Activated CD4-positive, alpha-beta T cell treated with anti-CD3 and anti-CD28 coated beads, Interleukin-2, amount 10 ng/mL, durations not matched to agents 7 days and 5 days (primary cell): ENCODE data around the gene SNTG2. TPM values are rescaled to one million over a fixed set of nuclear protein-coding genes. Genes with fewer than 3 reads are reported as not detected.

ENCODE experiments used
- CTCF ChIA-PET: fragments of 350-600 bp; sonication (Branson Sonifier 250); formaldehyde crosslinking; loops from one replicate; lab custom pipeline; 2021; ENCODE audit warnings: antibody characterized with exemption; lab: Charles Lee
- POLR2A ChIA-PET: fragments of 350-600 bp; sonication (Branson Sonifier 250); formaldehyde crosslinking; loops from one replicate; lab custom pipeline; 2021; ENCODE audit warnings: antibody characterized with exemption; lab: Charles Lee
- DNase-seq: peaks from one replicate; pipeline ENCODE4 v3.0.0-alpha.2; 2020
- H3K27ac Mint-ChIP-seq: one replicate; pipeline ENCODE4 v1.8.0; 2021; ENCODE audit warnings: mild to moderate bottlenecking, moderate library complexity, mixed read lengths
- H3K27me3 Mint-ChIP-seq: one replicate; pipeline ENCODE4 v1.8.0; 2021; ENCODE audit warnings: mixed read lengths
- H3K36me3 Mint-ChIP-seq: one replicate; pipeline ENCODE4 v1.8.0; 2021; ENCODE audit warnings: low read depth, mixed read lengths
- H3K4me1 Mint-ChIP-seq: one replicate; pipeline ENCODE4 v1.8.0; 2021; ENCODE audit warnings: mixed read lengths
- H3K4me3 Mint-ChIP-seq: one replicate; pipeline ENCODE4 v1.8.0; 2021; ENCODE audit warnings: mild to moderate bottlenecking, moderate library complexity, mixed read lengths
- H3K9me3 Mint-ChIP-seq: one replicate; pipeline ENCODE4 v1.8.0; 2021; ENCODE audit warnings: mixed read lengths
- total RNA-seq, 2 experiments: library from RNA; stranded (reverse); gene quantifications; one replicate each; pipeline ENCODE4 v1.2.3, GENCODE V29; 2021

The SNTG2 gene
- total RNA-seq, 2 experiments from 2014 or later = not detected

DNA sequence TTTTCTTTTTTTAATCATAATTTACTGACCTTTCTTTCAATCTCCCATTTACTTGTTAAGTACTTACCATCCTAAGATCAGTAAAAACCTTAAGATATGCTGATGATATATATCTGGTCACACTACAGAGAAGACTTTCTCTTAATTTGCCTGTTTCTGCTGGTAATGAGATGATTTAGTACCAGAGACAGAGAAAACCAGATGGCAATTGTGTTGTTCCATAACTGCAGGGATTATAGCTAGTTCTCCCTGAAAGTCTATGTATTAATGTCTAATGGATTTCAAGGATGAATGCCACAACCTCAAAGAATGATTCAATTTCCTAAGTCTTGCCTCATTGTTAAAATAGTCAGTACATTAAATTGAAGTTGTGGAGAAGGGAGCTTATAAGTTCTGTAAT is 40.3 kb downstream of the SNTG2 start:
- Mint-ChIP-seq H3K36me3 (no peaks in the 10 kb centered on the region), H3K27me3 (peaks cover 3% of the 10 kb centered on the region), H3K27ac (no peak overlapping the region), H3K9me3 (no peaks in the 10 kb centered on the region), H3K4me3 (no peak overlapping the region), H3K4me1 (no peaks in the 10 kb centered on the region)
- DNase-seq = no peak
- ChIA-PET POLR2A (no interaction called here), CTCF (no interaction called here)

DNA sequence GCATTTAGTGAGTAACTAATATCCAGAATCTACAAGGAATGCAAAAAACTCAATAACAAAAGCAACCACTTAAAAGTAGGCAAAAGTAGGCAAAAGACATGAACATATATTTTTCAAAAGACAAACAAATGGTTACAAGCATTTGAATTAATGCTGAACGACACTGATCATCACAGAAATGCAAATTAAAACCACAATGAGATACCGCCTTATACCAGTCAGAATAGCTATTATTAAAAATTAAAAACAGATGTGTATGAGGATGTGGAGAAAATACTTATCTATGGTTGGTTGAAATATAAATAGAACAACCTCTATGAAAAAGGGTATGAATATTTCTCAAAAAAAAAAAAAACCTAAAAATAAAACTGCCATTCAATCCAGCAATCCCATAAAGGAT is 51.7 kb downstream of the SNTG2 start:
- Mint-ChIP-seq H3K9me3 (no peaks in the 10 kb centered on the region), H3K4me3 (no peak overlapping the region), H3K27me3 (peaks cover 10% of the 10 kb centered on the region), H3K36me3 (no peaks in the 10 kb centered on the region), H3K27ac (no peak overlapping the region), H3K4me1 (no peaks in the 10 kb centered on the region)
- DNase-seq = no peak
- ChIA-PET CTCF (no interaction called here), POLR2A (no interaction called here)

DNA sequence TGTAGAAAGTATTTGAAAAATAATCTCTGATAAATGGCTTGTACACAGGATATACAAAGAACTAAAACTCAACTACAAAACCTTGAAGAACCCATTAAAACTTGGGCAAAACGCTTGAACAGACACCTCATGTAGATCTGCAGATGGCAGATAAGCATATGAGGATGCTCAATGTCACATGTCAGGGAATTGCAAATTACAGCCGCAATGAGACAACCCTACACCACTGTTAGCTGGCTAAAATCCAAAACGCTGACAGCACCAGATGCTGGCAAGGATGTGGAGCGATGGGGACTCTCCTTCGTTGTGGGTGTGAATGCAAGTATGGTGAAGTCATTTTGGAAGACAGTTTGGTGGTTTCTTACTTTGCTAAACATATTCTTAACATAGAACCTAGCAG is 53.7 kb downstream of the SNTG2 start:
- peaks cover 6% of the 10 kb centered on the region for H3K27me3 Mint-ChIP-seq
- no peak for DNase-seq
- ChIA-PET CTCF (no interaction called here), POLR2A (no interaction called here)
- no peak overlapping the region for H3K27ac Mint-ChIP-seq
- H3K36me3 Mint-ChIP-seq = no peaks in the 10 kb centered on the region
- no peaks in the 10 kb centered on the region for H3K4me1 Mint-ChIP-seq
- no peak overlapping the region for H3K4me3 Mint-ChIP-seq
- H3K9me3 Mint-ChIP-seq = no peaks in the 10 kb centered on the region

DNA sequence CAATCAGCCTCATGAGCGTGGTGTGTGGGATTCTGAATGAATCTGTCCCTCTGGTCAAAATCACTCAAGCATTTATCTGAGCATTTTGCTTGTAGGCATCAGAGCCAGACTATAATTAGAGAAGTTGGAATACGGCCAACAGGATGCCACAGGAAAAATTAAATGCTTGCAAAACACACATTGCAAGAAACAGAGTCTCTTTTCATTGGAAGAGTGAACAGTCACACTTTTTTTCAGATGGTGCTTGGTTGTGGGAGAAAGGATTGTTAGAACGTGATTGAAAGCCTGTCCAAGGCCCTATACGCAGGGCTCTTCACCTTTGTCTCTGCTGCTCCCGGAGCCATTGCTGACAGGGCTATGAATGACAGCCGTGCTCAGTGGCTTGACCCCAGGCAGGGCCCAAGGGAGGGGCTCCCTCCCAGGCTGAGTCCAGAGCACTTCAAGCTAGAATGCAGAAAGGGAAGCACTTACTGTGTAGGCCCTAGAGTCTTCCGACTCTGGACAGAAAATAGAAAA is 59.8 kb downstream of the SNTG2 start:
- no peak for DNase-seq
- H3K27me3 Mint-ChIP-seq = peaks cover 12% of the 10 kb centered on the region
- H3K9me3 Mint-ChIP-seq = no peaks in the 10 kb centered on the region
- H3K4me1 Mint-ChIP-seq = no peaks in the 10 kb centered on the region
- ChIA-PET POLR2A (no interaction called here), CTCF (no interaction called here)
- no peaks in the 10 kb centered on the region for H3K36me3 Mint-ChIP-seq
- no peak overlapping the region for H3K27ac Mint-ChIP-seq
- no peak overlapping the region for H3K4me3 Mint-ChIP-seq

DNA sequence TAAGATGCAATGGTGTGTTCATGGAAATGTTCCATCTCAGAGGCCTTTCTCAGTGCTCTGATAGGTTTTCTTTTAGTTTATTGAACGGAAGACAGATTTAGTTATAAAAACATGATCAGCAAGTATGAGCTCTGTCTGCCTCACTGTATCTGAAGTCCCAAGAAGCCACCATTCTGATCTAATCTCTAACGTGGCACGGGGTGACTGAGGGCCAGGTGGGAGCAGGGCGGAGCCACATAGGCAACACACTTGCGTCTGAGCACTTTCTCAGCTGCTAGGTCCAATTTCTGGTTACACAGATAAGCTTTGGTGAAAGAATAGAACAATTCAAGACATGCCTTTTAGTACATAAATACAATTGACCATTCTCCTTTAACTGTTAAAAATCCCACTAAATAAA is 60.4 kb downstream of the SNTG2 start:
- H3K9me3 Mint-ChIP-seq = no peaks in the 10 kb centered on the region
- DNase-seq = no peak
- H3K27me3 Mint-ChIP-seq = peaks cover 12% of the 10 kb centered on the region
- ChIA-PET POLR2A (no interaction called here), CTCF (no interaction called here)
- no peak overlapping the region for H3K27ac Mint-ChIP-seq
- no peak overlapping the region for H3K4me3 Mint-ChIP-seq
- H3K4me1 Mint-ChIP-seq = no peaks in the 10 kb centered on the region
- H3K36me3 Mint-ChIP-seq = no peaks in the 10 kb centered on the region

DNA sequence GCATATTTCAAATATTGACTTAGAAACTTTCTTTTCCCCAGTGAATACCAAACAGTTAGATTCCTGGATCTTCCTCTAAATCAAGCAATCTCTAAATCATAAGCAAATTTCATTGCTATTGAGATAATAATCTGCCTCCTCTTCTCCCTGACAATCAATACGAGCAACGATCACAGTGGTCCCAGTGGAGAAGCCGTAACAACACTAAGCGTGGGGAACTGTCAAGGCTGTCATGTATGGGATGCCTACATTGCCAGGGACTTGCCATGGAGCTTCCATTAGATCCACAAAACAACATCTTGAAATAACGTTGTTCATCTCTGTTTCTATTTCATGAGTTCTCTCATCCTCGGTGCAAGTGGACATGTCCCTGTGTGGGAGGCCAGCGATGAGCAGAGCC is 61.3 kb downstream of the SNTG2 start:
- ChIA-PET CTCF (no interaction called here), POLR2A (no interaction called here)
- Mint-ChIP-seq H3K27me3 (peaks cover 12% of the 10 kb centered on the region), H3K9me3 (no peaks in the 10 kb centered on the region), H3K36me3 (no peaks in the 10 kb centered on the region), H3K4me3 (no peak overlapping the region), H3K4me1 (no peaks in the 10 kb centered on the region), H3K27ac (no peak overlapping the region)
- DNase-seq = no peak

DNA sequence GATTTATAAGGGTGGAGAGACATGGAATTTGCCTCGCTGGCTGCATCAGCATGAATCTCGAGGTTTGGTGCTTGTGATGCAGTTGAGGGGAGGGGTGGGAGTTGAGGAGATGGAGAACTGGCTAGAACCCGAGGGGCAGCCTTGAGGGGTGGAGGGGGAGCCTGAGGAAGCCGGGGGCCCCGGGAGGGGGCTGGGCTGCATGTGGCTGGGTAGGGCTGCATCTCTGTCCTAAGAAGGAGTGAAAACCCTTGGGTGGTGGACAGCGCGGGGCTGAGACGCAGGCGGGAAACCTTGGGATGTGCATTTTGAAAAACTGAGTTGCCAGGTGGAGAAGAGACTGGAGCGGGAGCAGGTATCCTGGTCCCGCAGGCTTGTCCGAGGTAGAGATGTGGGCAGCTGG is 64.2 kb downstream of the SNTG2 start:
- H3K27me3 Mint-ChIP-seq = peaks cover 10% of the 10 kb centered on the region
- POLR2A ChIA-PET = no interaction called here

DNA sequence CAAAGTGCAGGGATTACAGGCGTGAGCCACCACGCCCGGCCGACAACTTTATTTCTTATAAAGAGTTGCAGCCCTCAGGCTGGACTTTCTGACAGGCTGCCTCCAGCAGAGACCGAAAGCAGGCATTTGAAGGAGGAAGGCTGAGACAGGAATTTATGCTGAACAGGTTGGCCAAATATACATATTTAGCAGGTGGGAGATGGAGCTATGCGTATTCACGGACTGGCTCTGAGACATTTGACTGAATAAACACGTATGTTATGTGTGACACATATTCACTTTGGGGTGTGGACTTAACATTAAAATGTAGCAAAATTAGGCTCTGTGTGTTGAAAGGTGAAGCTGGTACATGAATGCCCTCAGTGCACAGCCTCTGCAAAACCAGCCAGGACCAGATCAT is 65.9 kb downstream of the SNTG2 start:
- Mint-ChIP-seq H3K27me3 (no peaks in the 10 kb centered on the region), H3K4me3 (no peak overlapping the region), H3K27ac (no peak overlapping the region), H3K9me3 (no peaks in the 10 kb centered on the region), H3K4me1 (no peaks in the 10 kb centered on the region), H3K36me3 (no peaks in the 10 kb centered on the region)
- ChIA-PET POLR2A (no interaction called here), CTCF (no interaction called here)
- DNase-seq = no peak

More for the DNA sequence above, 64.2 kb downstream of the SNTG2 start:
- Mint-ChIP-seq H3K9me3 (no peaks in the 10 kb centered on the region), H3K4me3 (no peak overlapping the region), H3K27ac (no peak overlapping the region), H3K4me1 (no peaks in the 10 kb centered on the region), H3K36me3 (no peaks in the 10 kb centered on the region)
- CTCF ChIA-PET = no interaction called here
- no peak for DNase-seq

DNA sequence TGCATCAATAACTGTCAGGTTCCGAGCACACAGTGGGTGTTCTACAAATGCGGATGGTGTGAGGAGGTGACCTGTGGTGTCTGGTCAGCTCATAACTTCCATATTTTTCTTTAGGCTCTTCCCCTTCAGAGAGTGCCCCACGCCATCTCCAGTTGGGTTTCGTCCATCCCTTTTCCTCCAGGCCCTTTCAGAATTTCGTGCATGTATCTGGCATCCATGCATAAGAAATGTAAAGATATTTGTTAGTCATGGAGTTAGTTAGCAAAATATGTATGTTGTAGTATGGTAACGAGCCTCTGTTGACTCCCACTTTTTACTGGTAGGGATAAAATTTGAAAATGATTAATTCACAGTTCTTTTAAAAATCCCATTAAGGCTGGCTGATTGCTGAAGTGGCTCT is 67.2 kb downstream of the SNTG2 start:
- Mint-ChIP-seq H3K27me3 (no peaks in the 10 kb centered on the region), H3K36me3 (no peaks in the 10 kb centered on the region), H3K4me3 (no peak overlapping the region), H3K9me3 (no peaks in the 10 kb centered on the region), H3K27ac (no peak overlapping the region), H3K4me1 (no peaks in the 10 kb centered on the region)
- DNase-seq = no peak
- ChIA-PET POLR2A (no interaction called here), CTCF (no interaction called here)

DNA sequence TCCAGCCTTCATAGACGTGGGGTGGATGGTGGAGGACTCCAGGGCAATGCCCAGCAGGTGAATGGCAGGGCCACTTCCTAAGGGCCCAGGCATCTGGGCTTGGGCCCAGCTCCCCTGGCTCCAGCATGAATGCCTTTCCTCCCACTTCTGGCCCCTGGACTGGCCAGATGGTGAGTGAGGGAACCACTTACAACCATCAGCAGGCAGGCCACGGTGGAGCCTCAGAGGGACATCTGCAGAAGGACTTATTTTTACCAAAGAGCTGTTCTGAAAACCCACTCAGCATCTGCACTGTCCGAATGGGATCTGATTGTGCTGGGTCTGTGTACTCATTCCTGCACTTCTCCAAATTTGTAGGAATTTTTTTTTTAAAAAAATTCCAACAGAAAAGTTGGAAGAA is 69.6 kb downstream of the SNTG2 start:
- no peaks in the 10 kb centered on the region for H3K4me1 Mint-ChIP-seq
- CTCF ChIA-PET = no interaction called here
- no peak for DNase-seq
- H3K4me3 Mint-ChIP-seq = no peak overlapping the region
- H3K27ac Mint-ChIP-seq = no peak overlapping the region
- no peaks in the 10 kb centered on the region for H3K9me3 Mint-ChIP-seq
- no peaks in the 10 kb centered on the region for H3K36me3 Mint-ChIP-seq
- POLR2A ChIA-PET = no interaction called here
- no peaks in the 10 kb centered on the region for H3K27me3 Mint-ChIP-seq

DNA sequence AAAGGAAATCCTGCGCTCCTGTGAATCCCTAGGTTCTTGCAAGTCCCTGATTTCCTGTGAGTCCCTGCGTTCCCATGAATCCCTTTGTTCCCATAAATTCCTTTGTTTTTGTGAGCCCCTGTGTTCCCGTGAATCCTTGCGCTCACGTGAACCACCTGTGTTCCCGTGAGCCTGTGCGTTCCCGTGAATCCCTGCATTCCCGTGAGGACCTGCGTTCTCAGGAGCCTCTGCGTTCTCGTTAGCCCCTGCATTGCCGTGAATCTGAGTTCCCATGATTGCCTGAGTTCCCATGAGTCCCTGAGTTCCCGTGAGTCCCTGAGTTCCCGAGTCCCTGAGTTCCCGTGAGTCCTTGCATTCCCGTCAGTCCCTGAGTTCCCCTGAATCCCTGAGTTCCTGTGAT is 71.5 kb downstream of the SNTG2 start:
- ChIA-PET CTCF (no interaction called here), POLR2A (no interaction called here)
- no peak for DNase-seq
- Mint-ChIP-seq H3K4me1 (no peaks in the 10 kb centered on the region), H3K27ac (no peak overlapping the region), H3K9me3 (no peaks in the 10 kb centered on the region), H3K36me3 (no peaks in the 10 kb centered on the region), H3K4me3 (no peak overlapping the region), H3K27me3 (no peaks in the 10 kb centered on the region)

DNA sequence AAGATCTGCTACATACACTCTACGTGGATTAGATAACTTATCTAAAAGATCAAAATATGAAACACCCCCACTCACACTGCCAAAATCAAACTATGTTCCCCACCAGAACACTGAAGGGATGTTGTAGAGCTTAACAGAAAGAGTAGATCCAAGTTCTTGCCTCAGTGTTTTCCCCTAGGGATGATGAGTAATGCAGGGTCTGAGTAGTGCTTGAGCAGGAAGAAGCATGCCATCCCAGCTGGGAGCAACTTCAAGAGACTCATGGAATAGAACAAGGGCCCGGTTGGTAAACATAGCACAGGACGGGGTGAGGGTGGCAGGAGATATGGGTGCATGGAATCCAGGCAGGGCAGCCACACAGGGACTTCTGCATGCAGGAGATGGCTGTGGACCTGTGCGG is 74.3 kb downstream of the SNTG2 start:
- POLR2A ChIA-PET = no interaction called here
- H3K4me3 Mint-ChIP-seq = no peak overlapping the region

DNA sequence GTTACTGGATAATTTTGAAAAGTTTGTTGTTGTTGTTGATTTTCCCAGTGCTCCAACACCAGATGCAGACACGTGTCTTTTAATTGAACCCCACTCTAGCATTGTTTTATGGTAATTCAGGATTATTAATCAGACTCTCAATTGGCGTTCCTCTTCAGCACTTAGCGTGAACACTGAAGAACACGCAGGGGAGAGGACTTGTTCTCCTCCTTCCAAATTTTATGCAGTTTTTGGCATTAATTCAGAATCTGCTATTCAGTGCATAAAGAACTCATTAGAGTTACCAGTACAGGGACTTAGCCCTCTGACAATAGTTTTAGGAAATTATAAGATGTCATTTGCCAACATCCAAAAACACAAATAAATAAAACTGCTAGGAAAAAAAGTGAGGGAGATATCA is 75.5 kb downstream of the SNTG2 start:
- DNase-seq = no peak
- H3K9me3 Mint-ChIP-seq = no peaks in the 10 kb centered on the region
- no peaks in the 10 kb centered on the region for H3K36me3 Mint-ChIP-seq
- H3K4me3 Mint-ChIP-seq = no peak overlapping the region
- POLR2A ChIA-PET = no interaction called here
- H3K27ac Mint-ChIP-seq = no peak overlapping the region
- no peaks in the 10 kb centered on the region for H3K27me3 Mint-ChIP-seq
- no peaks in the 10 kb centered on the region for H3K4me1 Mint-ChIP-seq
- CTCF ChIA-PET = no interaction called here

More for the DNA sequence above, 74.3 kb downstream of the SNTG2 start:
- no peaks in the 10 kb centered on the region for H3K36me3 Mint-ChIP-seq
- H3K27ac Mint-ChIP-seq = no peak overlapping the region
- H3K4me1 Mint-ChIP-seq = no peaks in the 10 kb centered on the region
- H3K9me3 Mint-ChIP-seq = no peaks in the 10 kb centered on the region
- CTCF ChIA-PET = no interaction called here
- H3K27me3 Mint-ChIP-seq = no peaks in the 10 kb centered on the region
- no peak for DNase-seq

DNA sequence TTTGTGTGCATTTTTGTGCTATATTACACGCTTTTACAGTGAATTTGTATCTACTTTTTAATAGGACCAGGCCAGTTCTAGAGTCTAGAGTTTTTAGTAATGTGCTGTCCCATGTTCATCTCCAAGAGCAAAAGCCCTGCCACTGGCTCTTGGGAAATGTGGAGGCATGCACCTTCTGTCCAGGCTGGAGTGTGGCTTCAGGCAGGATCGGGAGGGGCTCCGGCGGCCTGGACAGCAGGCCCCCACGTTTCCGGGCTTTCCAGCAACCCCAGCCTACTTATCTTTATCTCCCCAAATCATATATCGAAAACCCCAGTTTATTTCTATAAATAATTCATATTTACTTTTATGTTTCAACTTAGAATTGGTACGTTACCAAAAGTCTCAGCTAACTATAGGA is 78.2 kb downstream of the SNTG2 start:
- no peaks in the 10 kb centered on the region for H3K36me3 Mint-ChIP-seq
- CTCF ChIA-PET = no interaction called here
- H3K4me1 Mint-ChIP-seq = no peaks in the 10 kb centered on the region
- H3K27ac Mint-ChIP-seq = no peak overlapping the region
- DNase-seq = no peak
- POLR2A ChIA-PET = no interaction called here
- no peaks in the 10 kb centered on the region for H3K27me3 Mint-ChIP-seq
- no peaks in the 10 kb centered on the region for H3K9me3 Mint-ChIP-seq
- H3K4me3 Mint-ChIP-seq = no peak overlapping the region
